Upper lobe of right lung (tissue), 1 donor: ENCODE data around the gene TM4SF5. TPM values are rescaled to one million over a fixed set of nuclear protein-coding genes. Genes with fewer than 3 reads are reported as not detected.
"Not testable (repeated sequence)": the region's sequence is repeated elsewhere in the genome, so short reads cannot be mapped to it uniquely, and the experiment has no call there.

ENCODE experiments used
- ATAC-seq: fragments of 200-7000 bp; cut with Tn5 transposase; one replicate; pipeline ENCODE4 v1.9.1; 2020; ENCODE audit warnings: mild to moderate bottlenecking, moderate library complexity
- DNase-seq: peaks from one replicate; pipeline ENCODE4 v3.0.0-alpha.2; 2020
- H3K27ac ChIP-seq: fragments of 200-600 bp; one replicate; pipeline ENCODE4 v1.8.0; 2022
- H3K27me3 ChIP-seq: fragments of 200-600 bp; one replicate; pipeline ENCODE4 v1.8.0; 2022; ENCODE audit warnings: mild to moderate bottlenecking
- H3K36me3 ChIP-seq: fragments of 200-600 bp; one replicate; pipeline ENCODE4 v1.8.0; 2022
- H3K4me1 ChIP-seq: fragments of 200-600 bp; one replicate; pipeline ENCODE4 v1.8.0; 2022
- H3K4me3 ChIP-seq: fragments of 200-600 bp; one replicate; pipeline ENCODE4 v1.8.0; 2022; ENCODE audit warnings: mild to moderate bottlenecking
- H3K9me3 ChIP-seq: fragments of 200-600 bp; one replicate; pipeline ENCODE4 v1.8.0; 2022
- CTCF ChIP-seq: fragments of 200-600 bp; IDR thresholded peaks from one replicate; pipeline ENCODE4 v1.8.0; 2022; ENCODE audit warnings: antibody characterized with exemption
- intact Hi-C: fragments of 100-400 bp; cut with DNase I; formaldehyde crosslinking; loops from one replicate; pipeline ENCODE4 v1.11.0; 2022
- total RNA-seq: library from RNA; stranded (reverse); fragmentation: NEBNext Ultra II Directional; extraction: Animal tissue kit (Norgen Biotek cat#: 25700); gene quantifications from one replicate; pipeline ENCODE4 v1.2.1, GENCODE V29; 2021
- donor health status: DM: no; HTN: yes; CAD: no; lungs with severe emphysema.

Gene TM4SF5
- total RNA-seq, 1 donor from 2014 or later, result not detected

GRCh38 chr17:4823373-4824089 is 51.8 kb downstream of the TM4SF5 start:
- no peak overlapping the region for H3K4me3 ChIP-seq
- H3K36me3 ChIP-seq, result peaks cover 6% of the 10 kb centered on the region
- no peak for DNase-seq
- H3K27me3 ChIP-seq, result no peaks in the 10 kb centered on the region
- ATAC-seq, result peak; percentile 73
- no peaks in the 10 kb centered on the region for H3K9me3 ChIP-seq
- no peak for TF ChIP-seq CTCF
- intact Hi-C loops, result no loop called here
- no peak overlapping the region for H3K27ac ChIP-seq
- no peaks in the 10 kb centered on the region for H3K4me1 ChIP-seq

- H3K27ac ChIP-seq, result no peak overlapping the region
- H3K36me3 ChIP-seq, result no peaks in the 10 kb centered on the region
- H3K9me3 ChIP-seq, result no peaks in the 10 kb centered on the region
- H3K4me1 ChIP-seq, result no peaks in the 10 kb centered on the region
- TF ChIP-seq CTCF, result no peak
- intact Hi-C loops, result no loop called here
- ATAC-seq, result no peak
- no peaks in the 10 kb centered on the region for H3K27me3 ChIP-seq
- no peak for DNase-seq
- no peak overlapping the region for H3K4me3 ChIP-seq
These were observed 55.7 kb downstream of the TM4SF5 start for GRCh38 chr17:4827399-4827798.

- intact Hi-C loops, H3K27me3 ChIP-seq, DNase-seq, H3K9me3 ChIP-seq, H3K36me3 ChIP-seq: not testable (repeated sequence)
- Histone ChIP-seq H3K4me1 (peaks cover 28% of the 10 kb centered on the region), H3K4me3 (peak overlapping the region; percentile 98), H3K27ac (peak overlapping the region; percentile 90)
- peak; percentile 1 for ATAC-seq
These were observed 61.1 kb downstream of the TM4SF5 start for GRCh38 chr17:4832829-4833177.

Other genes with a start within 250 kb of the TM4SF5 start
- gene MYBBP1A, start 216.5 kb upstream of the TM4SF5 start, total RNA-seq, result 46.7 TPM
- 5.6 TPM for gene GGT6, start 211.3 kb upstream of the TM4SF5 start, total RNA-seq
- gene SMTNL2, start 187.4 kb upstream of the TM4SF5 start, total RNA-seq, result 2.7 TPM
- gene ALOX15, start 130.2 kb upstream of the TM4SF5 start, total RNA-seq, result 1.7 TPM
- 39.0 TPM for gene PELP1, start 67.7 kb upstream of the TM4SF5 start, total RNA-seq
- gene ARRB2, start 61.3 kb upstream of the TM4SF5 start, total RNA-seq, result 131 TPM
- 23.2 TPM for gene MED11, start 40.5 kb upstream of the TM4SF5 start, total RNA-seq
- gene ZMYND15, start 32.1 kb upstream of the TM4SF5 start, total RNA-seq, result 9.6 TPM
- 169 TPM for gene CXCL16, start 32.0 kb upstream of the TM4SF5 start, total RNA-seq
- gene VMO1, start 14.5 kb downstream of the TM4SF5 start, total RNA-seq, result 5.6 TPM
- gene GLTPD2, start 17.1 kb downstream of the TM4SF5 start, total RNA-seq, result not detected
- gene PSMB6, start 24.3 kb downstream of the TM4SF5 start, total RNA-seq, result 91.0 TPM
- gene PLD2, start 35.3 kb downstream of the TM4SF5 start, total RNA-seq, result 33.4 TPM
- 121 TPM for gene MINK1, start 61.5 kb downstream of the TM4SF5 start, total RNA-seq
- gene C17orf107, start 127.7 kb downstream of the TM4SF5 start, total RNA-seq, result 2.7 TPM
- 0.98 TPM for gene CHRNE, start 131.2 kb downstream of the TM4SF5 start, total RNA-seq
- 0.55 TPM for gene GP1BA, start 160.4 kb downstream of the TM4SF5 start, total RNA-seq
- gene SLC25A11, start 168.2 kb downstream of the TM4SF5 start, total RNA-seq, result 55.0 TPM
- gene RNF167, start 168.4 kb downstream of the TM4SF5 start, total RNA-seq, result 92.9 TPM
- 457 TPM for gene PFN1, start 176.6 kb downstream of the TM4SF5 start, total RNA-seq
- gene ENO3, start 179.2 kb downstream of the TM4SF5 start, total RNA-seq, result 8.6 TPM
- gene SPAG7, start 195.9 kb downstream of the TM4SF5 start, total RNA-seq, result 64.8 TPM
- gene CAMTA2, start 215.8 kb downstream of the TM4SF5 start, total RNA-seq, result 55.8 TPM
- 4.5 TPM for gene INCA1, start 225.6 kb downstream of the TM4SF5 start, total RNA-seq
- gene KIF1C, start 226.1 kb downstream of the TM4SF5 start, total RNA-seq, result 254 TPM